ENCODE results near the gene PPP6R3.

Gene PPP6R3

DNA sequence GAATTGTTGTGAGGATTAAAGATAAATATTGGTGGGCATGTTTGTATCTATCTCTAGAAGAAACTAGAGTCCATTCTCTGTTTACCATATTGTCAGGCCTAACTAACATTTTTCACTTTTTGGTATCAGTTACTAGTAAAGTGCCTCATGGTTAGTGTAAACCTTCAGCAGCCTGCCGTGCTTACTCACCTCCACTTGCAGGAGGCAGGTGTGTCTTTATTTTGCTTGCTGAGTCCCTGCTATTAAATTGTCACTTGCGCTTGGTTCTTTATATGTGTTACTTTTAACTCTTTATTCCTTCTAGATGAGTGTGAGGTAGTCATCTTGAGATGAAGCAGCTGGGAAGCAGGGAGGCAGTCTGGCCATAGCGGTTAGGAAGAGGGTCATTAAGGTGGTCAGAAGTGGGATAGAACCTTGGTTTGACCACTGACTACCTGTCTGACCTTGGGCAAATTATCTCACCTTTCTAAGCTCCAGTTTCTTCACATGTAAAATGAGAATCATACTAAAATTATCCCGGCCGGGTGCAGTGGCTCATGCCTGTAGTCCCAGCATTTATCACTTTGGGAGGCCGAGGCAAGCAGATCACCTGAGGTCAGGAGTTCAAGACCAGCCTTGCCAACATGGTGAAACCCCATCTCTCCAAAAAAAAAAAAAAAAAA, 21.2 kb downstream of the PPP6R3 start:
- DNase-seq = no peak
- no peak overlapping the region for H3K4me3 ChIP-seq (ENCODE audit: insufficient read depth, low read depth, low read length, poor library complexity, severe bottlenecking)
- H3K27ac ChIP-seq (ENCODE audit: insufficient read depth, low read length, poor library complexity, severe bottlenecking) = no peak overlapping the region
- H3K9me3 ChIP-seq (ENCODE audit: control insufficient read depth, low read length) = no peaks in the 10 kb centered on the region
- no peaks in the 10 kb centered on the region for H3K36me3 ChIP-seq (ENCODE audit: control insufficient read depth, insufficient read depth, low read length)
- H3K27me3 ChIP-seq (replicated peaks; ENCODE audit: control insufficient read depth, insufficient read depth, low read length, poor library complexity, severe bottlenecking) = no peaks in the 10 kb centered on the region
- H3K4me1 ChIP-seq (ENCODE audit: control insufficient read depth, insufficient read depth, low read length, poor library complexity, severe bottlenecking) = peaks cover 7% of the 10 kb centered on the region

- Histone ChIP-seq H3K27me3 (replicated peaks; ENCODE audit: control insufficient read depth, insufficient read depth, low read length, poor library complexity, severe bottlenecking) (no peaks in the 10 kb centered on the region), H3K9me3 (ENCODE audit: control insufficient read depth, low read length) (no peaks in the 10 kb centered on the region), H3K36me3 (ENCODE audit: control insufficient read depth, insufficient read depth, low read length) (no peaks in the 10 kb centered on the region), H3K4me1 (ENCODE audit: control insufficient read depth, insufficient read depth, low read length, poor library complexity, severe bottlenecking) (peaks cover 5% of the 10 kb centered on the region), H3K27ac (ENCODE audit: insufficient read depth, low read length, poor library complexity, severe bottlenecking) (no peak overlapping the region), H3K4me3 (ENCODE audit: insufficient read depth, low read depth, low read length, poor library complexity, severe bottlenecking) (no peak overlapping the region)
- DNase-seq = no peak
Measured at GRCh38 chr11:68488623-68489022, 28.1 kb downstream of the PPP6R3 start.

- no peaks in the 10 kb centered on the region for H3K27me3 ChIP-seq (replicated peaks; ENCODE audit: control insufficient read depth, insufficient read depth, low read length, poor library complexity, severe bottlenecking)
- no peak overlapping the region for H3K27ac ChIP-seq (ENCODE audit: insufficient read depth, low read length, poor library complexity, severe bottlenecking)
- no peak overlapping the region for H3K4me3 ChIP-seq (ENCODE audit: insufficient read depth, low read depth, low read length, poor library complexity, severe bottlenecking)
- no peaks in the 10 kb centered on the region for H3K9me3 ChIP-seq (ENCODE audit: control insufficient read depth, low read length)
- no peak for DNase-seq
- H3K36me3 ChIP-seq (ENCODE audit: control insufficient read depth, insufficient read depth, low read length) = no peaks in the 10 kb centered on the region
- H3K4me1 ChIP-seq (ENCODE audit: control insufficient read depth, insufficient read depth, low read length, poor library complexity, severe bottlenecking) = peaks cover 10% of the 10 kb centered on the region
Measured at GRCh38 chr11:68495220-68495729, 34.7 kb downstream of the PPP6R3 start.

DNA sequence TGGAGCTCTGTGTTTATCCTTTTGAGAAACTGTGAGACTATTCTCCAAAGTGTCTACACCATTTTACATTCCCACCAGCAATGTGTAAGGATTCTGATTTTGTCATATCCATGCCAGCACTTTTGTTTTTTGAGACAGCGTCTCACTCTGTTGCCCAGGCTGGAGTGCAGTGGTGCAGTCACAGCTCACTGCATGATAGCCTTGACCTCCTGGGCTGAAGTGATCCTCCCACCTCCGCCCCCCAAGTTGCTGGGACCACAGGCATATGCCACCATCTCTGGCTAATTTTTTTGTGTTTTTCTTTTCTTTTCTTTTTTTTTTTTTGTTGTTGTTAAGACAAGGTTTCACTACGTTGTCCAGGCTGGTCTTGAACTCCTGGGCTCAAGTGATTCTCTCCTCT, 35.3 kb downstream of the PPP6R3 start:
- Histone ChIP-seq H3K4me3 (ENCODE audit: insufficient read depth, low read depth, low read length, poor library complexity, severe bottlenecking) (no peak overlapping the region), H3K27ac (ENCODE audit: insufficient read depth, low read length, poor library complexity, severe bottlenecking) (no peak overlapping the region), H3K27me3 (replicated peaks; ENCODE audit: control insufficient read depth, insufficient read depth, low read length, poor library complexity, severe bottlenecking) (no peaks in the 10 kb centered on the region), H3K4me1 (ENCODE audit: control insufficient read depth, insufficient read depth, low read length, poor library complexity, severe bottlenecking) (peaks cover 10% of the 10 kb centered on the region), H3K36me3 (ENCODE audit: control insufficient read depth, insufficient read depth, low read length) (no peaks in the 10 kb centered on the region), H3K9me3 (ENCODE audit: control insufficient read depth, low read length) (no peaks in the 10 kb centered on the region)
- DNase-seq = no peak

DNA sequence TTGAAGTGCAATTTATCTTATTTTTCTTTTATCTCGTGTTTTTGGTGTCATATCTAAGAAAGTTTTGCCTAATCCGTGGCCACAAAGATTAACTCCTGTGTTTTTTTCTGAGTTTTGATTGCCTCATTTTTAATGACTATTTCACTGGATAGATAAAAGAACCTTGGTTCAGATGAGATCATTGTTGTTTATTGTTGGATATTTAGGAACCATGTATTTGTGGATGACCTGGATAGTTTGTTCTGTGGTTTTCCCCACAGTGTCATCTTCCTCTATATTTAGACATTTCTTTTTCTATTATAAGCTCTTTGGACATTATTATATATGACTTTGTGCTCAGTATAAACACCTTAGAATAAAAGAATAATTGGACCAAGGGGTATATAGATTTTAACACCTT, 37.2 kb downstream of the PPP6R3 start:
- no peaks in the 10 kb centered on the region for H3K27me3 ChIP-seq (replicated peaks; ENCODE audit: control insufficient read depth, insufficient read depth, low read length, poor library complexity, severe bottlenecking)
- H3K4me3 ChIP-seq (ENCODE audit: insufficient read depth, low read depth, low read length, poor library complexity, severe bottlenecking) = no peak overlapping the region
- H3K36me3 ChIP-seq (ENCODE audit: control insufficient read depth, insufficient read depth, low read length) = no peaks in the 10 kb centered on the region
- H3K9me3 ChIP-seq (ENCODE audit: control insufficient read depth, low read length) = no peaks in the 10 kb centered on the region
- H3K4me1 ChIP-seq (ENCODE audit: control insufficient read depth, insufficient read depth, low read length, poor library complexity, severe bottlenecking) = peaks cover 16% of the 10 kb centered on the region
- DNase-seq = no peak
- H3K27ac ChIP-seq (ENCODE audit: insufficient read depth, low read length, poor library complexity, severe bottlenecking) = no peak overlapping the region

DNA sequence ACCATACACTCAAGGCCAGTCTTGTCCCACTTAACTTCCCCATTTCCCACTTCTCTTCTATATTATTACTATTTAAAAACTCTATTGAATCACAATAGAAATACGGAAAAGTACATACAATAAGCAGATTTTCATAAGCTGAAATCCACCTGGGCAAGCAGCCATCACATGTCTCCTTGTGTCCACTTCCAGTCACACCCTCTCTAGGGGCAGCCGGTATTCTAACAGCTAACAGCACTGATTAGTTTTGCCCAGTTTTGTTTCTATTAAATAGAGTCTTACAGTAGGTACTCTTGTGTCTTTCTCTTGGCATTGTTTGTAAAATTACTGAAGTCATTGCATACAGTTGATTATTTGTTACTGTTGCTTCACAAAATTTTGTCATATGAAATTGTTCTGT, 37.8 kb downstream of the PPP6R3 start:
- Histone ChIP-seq H3K4me3 (ENCODE audit: insufficient read depth, low read depth, low read length, poor library complexity, severe bottlenecking) (no peak overlapping the region), H3K9me3 (ENCODE audit: control insufficient read depth, low read length) (no peaks in the 10 kb centered on the region), H3K27me3 (replicated peaks; ENCODE audit: control insufficient read depth, insufficient read depth, low read length, poor library complexity, severe bottlenecking) (no peaks in the 10 kb centered on the region), H3K27ac (ENCODE audit: insufficient read depth, low read length, poor library complexity, severe bottlenecking) (no peak overlapping the region), H3K4me1 (ENCODE audit: control insufficient read depth, insufficient read depth, low read length, poor library complexity, severe bottlenecking) (peaks cover 18% of the 10 kb centered on the region), H3K36me3 (ENCODE audit: control insufficient read depth, insufficient read depth, low read length) (no peaks in the 10 kb centered on the region)
- DNase-seq = no peak

DNA sequence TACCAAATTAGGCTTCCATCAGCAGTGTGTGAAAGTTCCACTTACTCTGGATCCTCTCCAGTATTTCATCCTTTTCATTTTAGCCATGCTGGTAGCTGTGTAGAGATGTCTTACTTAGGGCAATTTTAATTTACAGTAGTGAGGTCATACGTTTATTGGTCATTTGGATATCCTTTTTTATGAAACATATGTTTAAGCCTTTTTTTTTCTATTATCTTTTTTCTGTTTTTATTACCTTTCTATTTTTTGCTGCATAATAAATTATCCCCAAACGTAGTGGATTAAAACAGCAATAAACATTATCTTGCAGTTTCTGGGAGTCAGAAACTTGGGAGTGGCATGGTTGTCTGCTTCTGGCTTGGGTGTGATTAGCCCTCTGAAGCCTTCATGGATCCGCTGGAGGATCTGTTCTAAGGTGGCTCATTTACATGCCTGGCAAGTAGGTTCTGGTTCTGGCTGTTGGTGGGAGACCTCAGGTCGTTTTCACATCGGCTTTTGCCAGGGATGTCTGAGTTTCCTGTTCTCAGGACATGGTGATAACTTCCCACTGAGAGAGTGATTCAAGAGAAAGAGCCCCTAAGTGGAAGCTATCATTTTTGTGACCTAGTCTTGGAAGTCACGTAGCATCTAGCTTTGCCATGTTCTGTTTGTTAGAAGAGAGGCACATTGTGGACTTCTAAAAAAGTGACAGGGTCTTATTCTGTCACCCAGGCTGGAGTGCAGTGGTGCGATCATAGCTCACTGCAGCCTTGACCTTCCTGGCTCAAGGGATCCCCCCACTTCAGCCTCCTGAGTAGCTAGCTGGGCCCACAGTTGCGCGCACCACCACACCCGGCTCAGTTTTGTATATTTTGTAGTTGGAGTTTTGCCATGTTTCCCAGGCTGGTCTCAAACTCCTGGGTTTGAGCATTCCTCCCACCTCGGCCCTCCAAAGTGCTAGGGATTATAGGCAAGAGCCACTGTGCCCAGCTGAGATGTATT, 38.6 kb downstream of the PPP6R3 start:
- no peak overlapping the region for H3K27ac ChIP-seq (ENCODE audit: insufficient read depth, low read length, poor library complexity, severe bottlenecking)
- no peak overlapping the region for H3K4me3 ChIP-seq (ENCODE audit: insufficient read depth, low read depth, low read length, poor library complexity, severe bottlenecking)
- no peaks in the 10 kb centered on the region for H3K36me3 ChIP-seq (ENCODE audit: control insufficient read depth, insufficient read depth, low read length)
- no peaks in the 10 kb centered on the region for H3K9me3 ChIP-seq (ENCODE audit: control insufficient read depth, low read length)
- H3K27me3 ChIP-seq (replicated peaks; ENCODE audit: control insufficient read depth, insufficient read depth, low read length, poor library complexity, severe bottlenecking) = no peaks in the 10 kb centered on the region
- H3K4me1 ChIP-seq (ENCODE audit: control insufficient read depth, insufficient read depth, low read length, poor library complexity, severe bottlenecking) = peaks cover 23% of the 10 kb centered on the region
- no peak for DNase-seq

DNA sequence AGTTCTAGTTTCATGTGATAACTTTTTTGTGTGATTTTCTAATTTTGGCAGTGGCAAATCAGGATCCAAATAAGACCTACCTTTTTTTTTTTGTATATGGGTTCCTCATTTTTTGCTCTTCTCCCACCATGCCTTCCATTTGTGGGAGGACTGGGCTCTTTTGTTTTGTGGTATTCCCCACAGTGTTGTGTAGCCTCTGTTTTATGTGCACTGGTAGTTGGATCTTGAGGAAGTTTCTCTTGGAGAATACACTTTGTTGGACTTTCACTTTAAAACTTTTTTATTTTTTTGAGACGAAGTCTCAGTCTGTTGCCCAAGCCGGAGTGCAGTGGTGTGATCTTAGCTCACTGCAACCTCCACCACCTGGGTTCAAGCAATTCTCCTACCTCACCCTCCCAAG, 39.7 kb downstream of the PPP6R3 start:
- no peak overlapping the region for H3K27ac ChIP-seq (ENCODE audit: insufficient read depth, low read length, poor library complexity, severe bottlenecking)
- no peak overlapping the region for H3K4me3 ChIP-seq (ENCODE audit: insufficient read depth, low read depth, low read length, poor library complexity, severe bottlenecking)
- H3K4me1 ChIP-seq (ENCODE audit: control insufficient read depth, insufficient read depth, low read length, poor library complexity, severe bottlenecking) = peaks cover 29% of the 10 kb centered on the region
- no peak for DNase-seq
- no peaks in the 10 kb centered on the region for H3K27me3 ChIP-seq (replicated peaks; ENCODE audit: control insufficient read depth, insufficient read depth, low read length, poor library complexity, severe bottlenecking)
- no peaks in the 10 kb centered on the region for H3K36me3 ChIP-seq (ENCODE audit: control insufficient read depth, insufficient read depth, low read length)
- H3K9me3 ChIP-seq (ENCODE audit: control insufficient read depth, low read length) = no peaks in the 10 kb centered on the region

DNA sequence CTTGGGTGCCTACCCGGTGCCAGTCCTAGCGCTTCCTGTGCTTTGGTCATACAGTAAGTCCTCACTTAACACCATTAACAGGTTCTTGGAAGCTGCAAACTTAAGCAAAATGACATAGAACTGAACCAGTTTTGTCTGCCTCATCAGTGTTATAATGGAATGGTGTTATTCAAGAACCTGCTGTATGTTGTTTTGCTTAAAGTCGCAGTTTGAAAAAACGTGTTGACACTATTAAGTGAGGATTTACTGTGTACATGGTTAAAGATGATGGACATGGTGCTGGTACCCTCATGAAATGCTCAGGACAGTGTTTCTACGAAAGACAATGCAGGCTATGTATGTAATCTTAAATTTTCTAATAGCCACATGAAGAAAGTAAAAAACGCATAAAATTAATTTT, 41.3 kb downstream of the PPP6R3 start:
- no peak overlapping the region for H3K27ac ChIP-seq (ENCODE audit: insufficient read depth, low read length, poor library complexity, severe bottlenecking)
- no peaks in the 10 kb centered on the region for H3K27me3 ChIP-seq (replicated peaks; ENCODE audit: control insufficient read depth, insufficient read depth, low read length, poor library complexity, severe bottlenecking)
- no peak overlapping the region for H3K4me3 ChIP-seq (ENCODE audit: insufficient read depth, low read depth, low read length, poor library complexity, severe bottlenecking)
- DNase-seq = no peak
- H3K4me1 ChIP-seq (ENCODE audit: control insufficient read depth, insufficient read depth, low read length, poor library complexity, severe bottlenecking) = peaks cover 33% of the 10 kb centered on the region
- H3K36me3 ChIP-seq (ENCODE audit: control insufficient read depth, insufficient read depth, low read length) = no peaks in the 10 kb centered on the region
- no peaks in the 10 kb centered on the region for H3K9me3 ChIP-seq (ENCODE audit: control insufficient read depth, low read length)

DNA sequence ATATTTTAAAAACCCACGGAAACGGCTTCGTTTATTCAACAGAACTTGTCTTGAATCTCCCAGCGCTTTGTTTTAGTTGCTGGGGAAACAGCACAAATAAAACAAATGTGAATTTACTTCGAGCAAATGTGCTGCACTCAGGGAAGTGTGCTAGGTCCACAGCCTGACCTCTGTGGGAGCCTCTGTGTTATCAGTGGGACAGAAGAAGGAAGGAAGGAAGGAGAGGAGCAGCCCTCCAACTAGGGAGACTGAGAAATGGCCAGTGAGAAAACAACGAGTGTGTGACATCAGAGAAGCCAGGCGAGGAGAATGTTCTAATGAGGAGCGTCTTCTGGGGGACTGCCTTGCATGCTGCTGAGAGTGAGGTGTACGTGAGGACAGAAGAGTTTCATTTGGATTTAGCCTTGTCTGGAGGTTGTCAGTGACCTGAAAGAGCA, 42.7 kb downstream of the PPP6R3 start:
- no peaks in the 10 kb centered on the region for H3K27me3 ChIP-seq (replicated peaks; ENCODE audit: control insufficient read depth, insufficient read depth, low read length, poor library complexity, severe bottlenecking)
- no peak overlapping the region for H3K27ac ChIP-seq (ENCODE audit: insufficient read depth, low read length, poor library complexity, severe bottlenecking)
- peaks cover 34% of the 10 kb centered on the region for H3K4me1 ChIP-seq (ENCODE audit: control insufficient read depth, insufficient read depth, low read length, poor library complexity, severe bottlenecking)
- no peaks in the 10 kb centered on the region for H3K9me3 ChIP-seq (ENCODE audit: control insufficient read depth, low read length)
- no peak overlapping the region for H3K4me3 ChIP-seq (ENCODE audit: insufficient read depth, low read depth, low read length, poor library complexity, severe bottlenecking)
- no peak for DNase-seq
- H3K36me3 ChIP-seq (ENCODE audit: control insufficient read depth, insufficient read depth, low read length) = no peaks in the 10 kb centered on the region
